ENCODE results near the gene CMTM4. TPM values are rescaled to one million over a fixed set of nuclear protein-coding genes. Genes with fewer than 3 reads are reported as not detected.

The CMTM4 gene
- polyA plus RNA-seq, 1 experiment: 19.2 TPM

DNA sequence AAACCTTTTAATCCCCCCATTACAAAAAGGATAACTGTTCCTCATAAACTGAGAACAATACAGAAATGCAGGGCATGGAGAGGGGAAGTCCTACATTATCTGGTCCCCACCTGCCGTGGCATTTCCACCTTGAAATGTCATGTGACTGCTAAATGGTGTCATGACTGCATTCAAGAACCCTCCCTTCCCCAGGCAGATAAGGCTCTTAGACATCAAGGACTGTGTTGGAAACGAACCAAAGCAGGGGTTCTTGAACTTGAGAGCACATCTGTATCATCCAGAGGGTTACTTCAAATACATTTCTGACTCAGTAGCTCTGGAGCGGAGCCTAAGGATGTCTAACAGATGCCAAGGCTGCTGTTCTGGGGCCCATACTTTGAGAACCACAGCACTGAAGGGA is 73.7 kb downstream of the CMTM4 start:
- Histone ChIP-seq H3K27me3 (ENCODE audit: control insufficient read depth, insufficient read depth, low read length) (no peaks in the 10 kb centered on the region), H3K9me3 (ENCODE audit: control insufficient read depth, insufficient read depth, low read length) (no peaks in the 10 kb centered on the region), H3K4me3 (ENCODE audit: low read depth, low read length) (no peak overlapping the region), H3K27ac (ENCODE audit: low read depth, low read length) (no peak overlapping the region)
- POLR2A ChIA-PET: no interaction called here
- CTCF ChIA-PET: interaction anchor here (0.8 to 1.8 kb wide), 2 partner anchors 28 to 208 kb away, joined by 3 to 7 read pairs; partner anchors contain the start of gene NAE1
- no peak for DNase-seq (ENCODE audit: low read depth, low spot score)
- TF ChIP-seq, protein P1, sequence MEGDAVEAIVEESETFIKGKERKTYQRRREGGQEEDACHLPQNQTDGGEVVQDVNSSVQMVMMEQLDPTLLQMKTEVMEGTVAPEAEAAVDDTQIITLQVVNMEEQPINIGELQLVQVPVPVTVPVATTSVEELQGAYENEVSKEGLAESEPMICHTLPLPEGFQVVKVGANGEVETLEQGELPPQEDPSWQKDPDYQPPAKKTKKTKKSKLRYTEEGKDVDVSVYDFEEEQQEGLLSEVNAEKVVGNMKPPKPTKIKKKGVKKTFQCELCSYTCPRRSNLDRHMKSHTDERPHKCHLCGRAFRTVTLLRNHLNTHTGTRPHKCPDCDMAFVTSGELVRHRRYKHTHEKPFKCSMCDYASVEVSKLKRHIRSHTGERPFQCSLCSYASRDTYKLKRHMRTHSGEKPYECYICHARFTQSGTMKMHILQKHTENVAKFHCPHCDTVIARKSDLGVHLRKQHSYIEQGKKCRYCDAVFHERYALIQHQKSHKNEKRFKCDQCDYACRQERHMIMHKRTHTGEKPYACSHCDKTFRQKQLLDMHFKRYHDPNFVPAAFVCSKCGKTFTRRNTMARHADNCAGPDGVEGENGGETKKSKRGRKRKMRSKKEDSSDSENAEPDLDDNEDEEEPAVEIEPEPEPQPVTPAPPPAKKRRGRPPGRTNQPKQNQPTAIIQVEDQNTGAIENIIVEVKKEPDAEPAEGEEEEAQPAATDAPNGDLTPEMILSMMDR (IDR thresholded peaks at IDR 0.05; ENCODE audit: low read depth, low read length): no peak

GRCh38 chr16:66621973-66622372 is 74.6 kb downstream of the CMTM4 start:
- ChIA-PET CTCF (interaction anchor here (5.1 kb wide), 1 partner anchor 29 kb away, joined by 33 read pairs; no protein-coding TSS in a partner anchor), POLR2A (no interaction called here)
- TF ChIP-seq, protein P1 (IDR thresholded peaks at IDR 0.05; ENCODE audit: low read depth, low read length): no peak
- H3K4me3 ChIP-seq (ENCODE audit: low read depth, low read length): no peak overlapping the region
- H3K9me3 ChIP-seq (ENCODE audit: control insufficient read depth, insufficient read depth, low read length): no peaks in the 10 kb centered on the region
- H3K27me3 ChIP-seq (ENCODE audit: control insufficient read depth, insufficient read depth, low read length): no peaks in the 10 kb centered on the region
- H3K27ac ChIP-seq (ENCODE audit: low read depth, low read length): no peak overlapping the region
- no peak for DNase-seq (ENCODE audit: low read depth, low spot score)

DNA sequence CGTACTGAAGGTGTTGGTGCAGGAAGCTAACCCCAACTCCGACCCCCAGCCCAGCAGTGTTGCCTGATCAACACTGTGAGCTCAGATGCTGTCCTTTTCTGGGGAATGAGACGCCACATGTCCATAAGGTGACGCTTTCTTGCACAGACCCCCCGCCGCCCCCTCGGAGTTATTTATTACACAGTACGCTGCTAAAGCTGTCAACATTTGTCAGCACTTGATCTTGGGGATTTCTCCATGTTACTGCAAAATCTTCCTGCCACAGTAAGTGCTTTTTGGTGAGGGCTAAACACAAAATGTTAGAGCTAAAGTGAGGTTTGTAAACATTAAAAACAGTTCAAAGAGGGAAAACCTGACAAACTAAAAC is 76.1 kb downstream of the CMTM4 start:
- DNase-seq (ENCODE audit: low read depth, low spot score): no peak
- Histone ChIP-seq H3K4me3 (ENCODE audit: low read depth, low read length) (no peak overlapping the region), H3K9me3 (ENCODE audit: control insufficient read depth, insufficient read depth, low read length) (no peaks in the 10 kb centered on the region), H3K27me3 (ENCODE audit: control insufficient read depth, insufficient read depth, low read length) (no peaks in the 10 kb centered on the region), H3K27ac (ENCODE audit: low read depth, low read length) (no peak overlapping the region)
- POLR2A ChIA-PET: interaction anchor here (0.6 kb wide), 1 partner anchor 206 kb away, joined by 11 read pairs; no protein-coding TSS in a partner anchor
- TF ChIP-seq, protein P1 (IDR thresholded peaks at IDR 0.05; ENCODE audit: low read depth, low read length): no peak
- CTCF ChIA-PET: interaction anchor here (4.5 to 5.1 kb wide), 2 partner anchors 12 to 31 kb away, joined by 33 to 47 read pairs; no protein-coding TSS in a partner anchor

DNA sequence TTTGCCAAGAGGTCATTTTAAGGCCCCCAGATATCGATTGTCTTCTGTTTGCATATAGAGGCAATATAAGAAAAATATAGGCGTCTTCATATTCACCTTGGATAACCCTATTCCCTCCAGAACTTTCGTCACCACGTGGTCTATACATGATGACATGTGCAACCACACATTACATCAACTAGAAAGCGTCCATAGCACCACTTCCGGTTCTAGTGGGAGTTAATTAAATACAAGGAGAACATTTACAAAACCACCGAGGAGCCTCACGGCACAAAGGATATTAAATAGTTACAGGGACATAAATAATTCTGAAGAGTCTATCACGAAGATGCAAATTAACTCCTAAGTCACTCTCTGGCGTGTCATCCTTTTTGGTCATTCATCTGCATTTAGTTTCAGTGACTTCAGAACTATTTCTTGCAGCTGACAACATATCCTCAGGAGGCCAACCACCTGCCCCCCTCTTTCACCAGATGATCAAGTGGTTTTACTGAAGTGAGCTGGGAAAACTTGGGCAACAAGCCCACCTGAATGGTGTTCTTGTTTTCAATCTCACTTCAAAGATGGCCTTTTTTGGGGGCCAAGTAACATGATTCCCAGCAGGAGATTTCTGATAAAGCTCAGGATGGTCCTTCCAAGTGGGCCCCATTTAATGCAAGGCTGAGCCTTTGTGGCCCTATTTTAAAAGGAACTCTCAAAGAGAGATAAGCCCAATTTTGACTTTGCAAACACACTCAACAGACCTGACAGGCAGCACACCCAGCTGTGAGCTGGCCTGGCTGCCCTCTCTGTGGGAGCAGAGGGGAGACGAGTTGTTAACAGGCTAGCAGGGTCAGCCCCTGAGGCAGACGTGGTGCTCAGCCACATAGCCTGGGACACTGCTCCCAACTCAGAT is 76.8 kb downstream of the CMTM4 start:
- CTCF ChIA-PET: interaction anchor here (4.5 to 5.1 kb wide), 2 partner anchors 11 to 31 kb away, joined by 33 to 47 read pairs; no protein-coding TSS in a partner anchor
- H3K27me3 ChIP-seq (ENCODE audit: control insufficient read depth, insufficient read depth, low read length): no peaks in the 10 kb centered on the region
- no peak for DNase-seq (ENCODE audit: low read depth, low spot score)
- H3K9me3 ChIP-seq (ENCODE audit: control insufficient read depth, insufficient read depth, low read length): no peaks in the 10 kb centered on the region
- TF ChIP-seq, protein P1 (IDR thresholded peaks at IDR 0.05; ENCODE audit: low read depth, low read length): no peak
- H3K27ac ChIP-seq (ENCODE audit: low read depth, low read length): peak overlapping the region; percentile 88
- no peak overlapping the region for H3K4me3 ChIP-seq (ENCODE audit: low read depth, low read length)
- POLR2A ChIA-PET: no interaction called here

Measured in AG04450 (cell line).